Mesenchymal stem cell (in vitro differentiated cells and primary cell): Measurements from ENCODE around the gene RSPH1.

Experiments
- DNase-seq: peaks from one replicate; pipeline ENCODE4 v3.0.0-alpha.2; 2013
- H2AFZ ChIP-seq: one replicate; pipeline ENCODE4 v1.6.1; 2013; ENCODE audit warnings: low read depth, mild to moderate bottlenecking, control low read depth, inconsistent platforms, low read length, moderate library complexity
- H2AK5ac ChIP-seq: 2 replicates; pipeline ENCODE4 v1.6.1; 2013; ENCODE audit warnings: low read length, moderate library complexity, mild to moderate bottlenecking, inconsistent platforms; ENCODE audit not compliant: severe bottlenecking
- H2BK120ac ChIP-seq: one replicate; pipeline ENCODE4 v1.6.1; 2013; ENCODE audit warnings: low read depth, mild to moderate bottlenecking, inconsistent platforms, low read length, moderate library complexity
- H2BK12ac ChIP-seq, 2 experiments: one replicate each; pipeline ENCODE4 v1.6.1; 2013; ENCODE audit warnings: inconsistent platforms in 2 of 2, low read length in 2 of 2, mild to moderate bottlenecking in 2 of 2, moderate library complexity in 2 of 2, control low read depth in 1 of 2
- H2BK15ac ChIP-seq: one replicate; pipeline ENCODE4 v1.6.1; 2013; ENCODE audit warnings: mild to moderate bottlenecking, low read depth, inconsistent platforms; ENCODE audit not compliant: poor library complexity, severe bottlenecking
- H2BK5ac ChIP-seq: 2 replicates; pipeline ENCODE4 v1.6.1; 2013; ENCODE audit warnings: low read depth, mild to moderate bottlenecking, low read length, control low read depth, inconsistent platforms; ENCODE audit not compliant: poor library complexity, severe bottlenecking
- H3K14ac ChIP-seq, 2 experiments: one replicate each; pipeline ENCODE4 v1.6.1; 2013; ENCODE audit warnings: inconsistent platforms in 2 of 2, low read length in 2 of 2, control low read depth in 1 of 2, mild to moderate bottlenecking in 1 of 2, moderate library complexity in 1 of 2
- H3K18ac ChIP-seq, 2 experiments: one replicate each; pipeline ENCODE4 v1.6.1; 2013; ENCODE audit warnings: inconsistent platforms in 2 of 2, low read length in 2 of 2, control low read depth in 1 of 2, low read depth in 1 of 2, mild to moderate bottlenecking in 1 of 2
- H3K23ac ChIP-seq, 2 experiments: one replicate each; pipeline ENCODE4 v1.6.1; 2013; ENCODE audit warnings: inconsistent platforms in 2 of 2, low read length in 2 of 2, mild to moderate bottlenecking in 2 of 2, moderate library complexity in 2 of 2, control low read depth in 1 of 2
- H3K27ac ChIP-seq: 2 replicates; pipeline ENCODE4 v1.5.1; 2013; ENCODE audit warnings: mild to moderate bottlenecking, moderate library complexity, low read length, control low read depth, inconsistent platforms; ENCODE audit not compliant: poor library complexity, severe bottlenecking
- H3K27me3 ChIP-seq, 2 experiments: 2 replicates each; pipeline versions ENCODE4 v1.6.1 to v1.7.0; 2013; ENCODE audit warnings: low read length in 2 of 2, mild to moderate bottlenecking in 2 of 2, moderate library complexity in 2 of 2, control low read depth in 1 of 2, inconsistent platforms in 1 of 2; ENCODE audit not compliant: control insufficient read depth in 1 of 2, insufficient read depth in 1 of 2
- H3K36me3 ChIP-seq, 2 experiments: 2 replicates each; pipeline versions ENCODE4 v1.6.1 to v1.7.0; 2013; ENCODE audit warnings: low read length in 2 of 2, control low read depth in 1 of 2, inconsistent platforms in 1 of 2, low read depth in 1 of 2, mild to moderate bottlenecking in 1 of 2; ENCODE audit not compliant: insufficient read depth in 2 of 2, control insufficient read depth in 1 of 2
- H3K4ac ChIP-seq, 2 experiments: one replicate each; pipeline ENCODE4 v1.6.1; 2013; ENCODE audit warnings: inconsistent platforms in 2 of 2, low read length in 2 of 2, mild to moderate bottlenecking in 2 of 2, moderate library complexity in 2 of 2, control low read depth in 1 of 2, low read depth in 1 of 2
- H3K4me1 ChIP-seq: 2 replicates; pipeline ENCODE4 v1.6.1; 2013; ENCODE audit warnings: low read depth, low read length, control low read depth; ENCODE audit not compliant: control insufficient read depth, insufficient read depth
- H3K4me2 ChIP-seq: 2 replicates; pipeline ENCODE4 v1.6.1; 2013; ENCODE audit warnings: low read length, mild to moderate bottlenecking, inconsistent platforms; ENCODE audit not compliant: poor library complexity, severe bottlenecking
- H3K4me3 ChIP-seq, 2 experiments: 2 replicates each; pipeline versions ENCODE4 v1.5.1 to v1.7.0; 2013; ENCODE audit warnings: low read length in 2 of 2, mild to moderate bottlenecking in 2 of 2, control low read depth in 1 of 2, low read depth in 1 of 2; ENCODE audit not compliant: insufficient read depth in 1 of 2
- H3K79me1 ChIP-seq: replicated peaks from 2 replicates; pipeline ENCODE4 v1.6.1; 2013; ENCODE audit warnings: mild to moderate bottlenecking, control low read depth, low read length, inconsistent platforms; ENCODE audit not compliant: poor library complexity, severe bottlenecking
- H3K9ac ChIP-seq: 2 replicates; pipeline ENCODE4 v1.7.0; 2013; ENCODE audit warnings: mild to moderate bottlenecking, low read length, moderate library complexity
- H3K9me3 ChIP-seq: 2 replicates; pipeline ENCODE4 v1.7.0; 2013; ENCODE audit warnings: mild to moderate bottlenecking, low read length; ENCODE audit not compliant: control insufficient read depth
- H4K8ac ChIP-seq: one replicate; pipeline ENCODE4 v1.6.1; 2013; ENCODE audit warnings: inconsistent platforms, mild to moderate bottlenecking, low read length, moderate library complexity
- H4K91ac ChIP-seq: one replicate; pipeline ENCODE4 v1.6.1; 2013; ENCODE audit warnings: mild to moderate bottlenecking, low read length, inconsistent platforms
- WGBS: methylation state at CpG from one replicate; pipeline ENCODE4 v1.1.7; 2013; ENCODE audit warnings: mixed read lengths; 5-methylcytosine and 5-hydroxymethylcytosine counted together

RSPH1 gene

DNA sequence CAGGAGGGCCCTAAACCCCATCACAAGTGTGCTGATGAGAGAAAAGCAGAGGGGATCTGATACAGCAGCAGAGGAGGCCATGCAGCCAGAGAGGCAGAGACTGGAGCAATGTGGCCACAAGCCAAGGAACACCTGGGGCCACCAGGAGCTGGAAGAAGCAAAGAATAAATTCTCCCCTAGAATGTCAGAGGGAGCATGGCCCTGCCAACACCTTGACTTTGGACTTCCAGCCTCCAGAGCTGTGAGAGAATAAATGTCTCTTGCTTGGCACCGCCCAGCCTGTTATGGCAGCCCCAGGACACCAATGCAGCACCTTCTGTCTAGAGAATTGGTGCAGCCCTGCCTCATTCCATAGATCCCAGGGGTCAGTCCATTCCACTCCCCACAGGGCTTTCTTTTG is 67.0 kb downstream of the RSPH1 start:
- Histone ChIP-seq H2AFZ (no peak overlapping the region), H3K18ac (no peak overlapping the region), H4K91ac (no peak overlapping the region), H3K23ac (no peak overlapping the region), H3K4me1 (no peaks in the 10 kb centered on the region), H3K79me1 (no peaks in the 10 kb centered on the region), H3K4me3 (no peak overlapping the region), H3K4me2 (no peak overlapping the region), H2AK5ac (no peak overlapping the region), H3K9ac (no peak overlapping the region), H4K8ac (no peak overlapping the region), H3K36me3 (no peaks in the 10 kb centered on the region), H2BK120ac (no peak overlapping the region), H3K27me3 (peaks cover 31 to 51% of the 10 kb centered on the region in 2 experiments), H2BK12ac (no peak overlapping the region), H3K4ac (no peak overlapping the region), H2BK5ac (no peak overlapping the region), H3K9me3 (peaks cover 10% of the 10 kb centered on the region), H2BK15ac (no peak overlapping the region), H3K14ac (no peak overlapping the region), H3K27ac (no peak overlapping the region)
- WGBS = 82% methylated on average over 1 of the region's 1 CpG
- no peak for DNase-seq

DNA sequence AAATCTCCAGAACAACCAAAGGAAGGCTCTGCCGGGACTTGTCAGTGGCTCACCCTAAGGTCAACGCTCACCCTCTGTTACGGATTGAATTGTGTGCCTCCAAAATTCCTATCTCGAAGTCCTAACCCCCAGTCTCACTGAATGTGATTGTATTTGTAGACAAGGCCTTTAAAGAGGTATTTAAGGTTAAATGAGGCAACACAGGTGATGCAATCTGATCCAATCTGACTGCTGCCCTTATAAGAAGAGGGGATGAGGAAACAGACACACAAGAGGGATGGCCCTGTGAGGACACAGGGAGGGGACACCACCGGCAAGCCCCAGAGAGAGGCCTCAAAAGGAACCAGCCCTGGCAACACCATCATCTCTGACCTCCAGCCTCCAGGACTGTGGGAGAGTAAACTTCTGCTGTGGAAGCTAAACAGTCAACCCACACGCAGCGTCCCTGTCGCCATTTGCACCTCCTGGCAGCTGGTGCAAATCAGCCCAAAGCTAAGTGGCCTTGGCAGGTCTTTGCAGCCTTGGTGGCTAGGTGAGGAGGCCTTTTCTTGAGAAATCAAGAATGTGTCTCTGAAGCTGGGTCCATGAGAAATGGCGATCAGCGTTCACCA is 68.1 kb downstream of the RSPH1 start:
- H3K36me3 ChIP-seq = no peaks in the 10 kb centered on the region
- H3K27me3 ChIP-seq = peaks cover 34 to 62% of the 10 kb centered on the region in 2 experiments
- no peak overlapping the region for H3K4me3 ChIP-seq
- H4K91ac ChIP-seq = no peak overlapping the region
- no peak overlapping the region for H3K27ac ChIP-seq
- no peak overlapping the region for H2AK5ac ChIP-seq
- 89% methylated on average over 6 of the region's 10 CpGs for WGBS
- H2BK120ac ChIP-seq = no peak overlapping the region
- no peak overlapping the region for H2BK15ac ChIP-seq
- H2BK5ac ChIP-seq = no peak overlapping the region
- no peak overlapping the region for H3K4ac ChIP-seq
- H3K79me1 ChIP-seq = no peaks in the 10 kb centered on the region
- H3K4me2 ChIP-seq = no peak overlapping the region
- no peaks in the 10 kb centered on the region for H3K4me1 ChIP-seq
- H2BK12ac ChIP-seq = no peak overlapping the region
- H3K9ac ChIP-seq = no peak overlapping the region
- H3K23ac ChIP-seq = no peak overlapping the region
- no peak overlapping the region for H3K14ac ChIP-seq
- no peak for DNase-seq
- H3K9me3 ChIP-seq = peaks cover 10% of the 10 kb centered on the region
- no peak overlapping the region for H3K18ac ChIP-seq
- no peak overlapping the region for H4K8ac ChIP-seq
- H2AFZ ChIP-seq = no peak overlapping the region

GRCh38 chr21:42426876-42427480 is 69.0 kb downstream of the RSPH1 start:
- Histone ChIP-seq H2AFZ (no peak overlapping the region), H3K23ac (no peak overlapping the region), H2AK5ac (no peak overlapping the region), H3K4me3 (no peak overlapping the region), H3K18ac (no peak overlapping the region), H3K27me3 (peaks cover 39 to 70% of the 10 kb centered on the region in 2 experiments), H3K9me3 (peaks cover under 1% of the 10 kb centered on the region), H3K14ac (no peak overlapping the region), H3K9ac (no peak overlapping the region), H3K36me3 (no peaks in the 10 kb centered on the region), H2BK5ac (no peak overlapping the region), H2BK120ac (no peak overlapping the region), H3K79me1 (no peaks in the 10 kb centered on the region), H3K27ac (no peak overlapping the region), H3K4me1 (no peaks in the 10 kb centered on the region), H4K91ac (no peak overlapping the region), H2BK15ac (no peak overlapping the region), H3K4me2 (no peak overlapping the region), H3K4ac (no peak overlapping the region), H4K8ac (no peak overlapping the region), H2BK12ac (no peak overlapping the region)
- no peak for DNase-seq
- WGBS = 68% methylated on average over 10 of the region's 10 CpGs

DNA sequence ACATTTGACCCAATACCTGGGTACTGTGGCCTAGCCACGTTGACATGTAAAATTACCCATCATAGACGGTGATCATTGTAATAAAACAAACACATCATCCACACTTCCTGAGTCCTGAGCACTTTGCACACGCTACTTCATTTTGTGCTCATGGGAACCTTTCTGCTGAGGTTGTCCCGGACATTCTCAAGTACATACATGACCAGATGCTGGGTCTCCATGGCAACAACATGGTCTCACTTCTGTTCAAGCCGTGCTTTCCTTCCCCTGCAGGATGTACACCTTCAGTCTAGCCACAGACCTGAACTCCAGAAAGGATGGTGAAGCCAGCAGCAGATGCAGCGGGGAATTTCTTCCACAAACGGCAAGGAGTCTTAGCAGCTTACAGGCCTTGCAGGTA is 69.6 kb downstream of the RSPH1 start:
- Histone ChIP-seq H2AK5ac (no peak overlapping the region), H4K8ac (no peak overlapping the region), H2AFZ (no peak overlapping the region), H3K9me3 (no peaks in the 10 kb centered on the region), H3K23ac (no peak overlapping the region), H3K18ac (no peak overlapping the region), H2BK15ac (no peak overlapping the region), H3K14ac (no peak overlapping the region), H3K36me3 (no peaks in the 10 kb centered on the region), H3K27me3 (peaks cover 39 to 75% of the 10 kb centered on the region in 2 experiments), H3K4ac (no peak overlapping the region), H2BK12ac (no peak overlapping the region), H3K4me1 (no peaks in the 10 kb centered on the region), H3K27ac (no peak overlapping the region), H2BK120ac (no peak overlapping the region), H3K4me3 (no peak overlapping the region), H3K4me2 (no peak overlapping the region), H3K9ac (no peak overlapping the region), H3K79me1 (no peaks in the 10 kb centered on the region), H2BK5ac (no peak overlapping the region), H4K91ac (no peak overlapping the region)
- 76% methylated on average over 7 of the region's 7 CpGs for WGBS
- no peak for DNase-seq
